Skeletal muscle satellite cell (primary cell): Measurements from ENCODE around the gene PARVB.

Source experiments
- H3K27me3 ChIP-seq: 2 replicates; pipeline ENCODE4 v1.7.0; 2013; ENCODE audit warnings: low read length; ENCODE audit not compliant: control insufficient read depth, insufficient read depth
- H3K36me3 ChIP-seq: 2 replicates; pipeline ENCODE4 v1.7.0; 2013; ENCODE audit warnings: mild to moderate bottlenecking, control low read depth, low read length; ENCODE audit not compliant: insufficient read depth
- H3K4me1 ChIP-seq: 2 replicates; pipeline ENCODE4 v1.7.0; 2013; ENCODE audit warnings: low read length; ENCODE audit not compliant: control insufficient read depth, insufficient read depth
- H3K4me2 ChIP-seq: 2 replicates; pipeline ENCODE4 v1.7.0; 2013; ENCODE audit warnings: mild to moderate bottlenecking, low read length
- H3K4me3 ChIP-seq: 2 replicates; pipeline ENCODE4 v1.7.0; 2013; ENCODE audit warnings: low read length
- H3K9ac ChIP-seq: 2 replicates; pipeline ENCODE4 v1.7.0; 2013; ENCODE audit warnings: mild to moderate bottlenecking, low read depth, low read length, moderate library complexity
- H3K9me3 ChIP-seq: replicated peaks from 2 replicates; pipeline ENCODE4 v1.7.0; 2013; ENCODE audit warnings: mild to moderate bottlenecking, control low read depth, low read length

Gene PARVB

GRCh38 chr22:43991316-43992020 lies 32.6 kb upstream of the PARVB start:
- H3K27me3 ChIP-seq = no peaks in the 10 kb centered on the region
- no peak overlapping the region for H3K9ac ChIP-seq
- no peak overlapping the region for H3K4me3 ChIP-seq
- H3K36me3 ChIP-seq = peaks cover 79% of the 10 kb centered on the region
- H3K4me2 ChIP-seq = no peak overlapping the region
- no peaks in the 10 kb centered on the region for H3K9me3 ChIP-seq
- peaks cover 4% of the 10 kb centered on the region for H3K4me1 ChIP-seq

- Histone ChIP-seq H3K27me3 (no peaks in the 10 kb centered on the region), H3K4me3 (no peak overlapping the region), H3K36me3 (peaks cover 80% of the 10 kb centered on the region), H3K9me3 (no peaks in the 10 kb centered on the region), H3K9ac (no peak overlapping the region), H3K4me2 (no peak overlapping the region), H3K4me1 (peaks cover 4% of the 10 kb centered on the region)
Observed at GRCh38 chr22:43992331-43992821, 31.7 kb upstream of the PARVB start.

DNA sequence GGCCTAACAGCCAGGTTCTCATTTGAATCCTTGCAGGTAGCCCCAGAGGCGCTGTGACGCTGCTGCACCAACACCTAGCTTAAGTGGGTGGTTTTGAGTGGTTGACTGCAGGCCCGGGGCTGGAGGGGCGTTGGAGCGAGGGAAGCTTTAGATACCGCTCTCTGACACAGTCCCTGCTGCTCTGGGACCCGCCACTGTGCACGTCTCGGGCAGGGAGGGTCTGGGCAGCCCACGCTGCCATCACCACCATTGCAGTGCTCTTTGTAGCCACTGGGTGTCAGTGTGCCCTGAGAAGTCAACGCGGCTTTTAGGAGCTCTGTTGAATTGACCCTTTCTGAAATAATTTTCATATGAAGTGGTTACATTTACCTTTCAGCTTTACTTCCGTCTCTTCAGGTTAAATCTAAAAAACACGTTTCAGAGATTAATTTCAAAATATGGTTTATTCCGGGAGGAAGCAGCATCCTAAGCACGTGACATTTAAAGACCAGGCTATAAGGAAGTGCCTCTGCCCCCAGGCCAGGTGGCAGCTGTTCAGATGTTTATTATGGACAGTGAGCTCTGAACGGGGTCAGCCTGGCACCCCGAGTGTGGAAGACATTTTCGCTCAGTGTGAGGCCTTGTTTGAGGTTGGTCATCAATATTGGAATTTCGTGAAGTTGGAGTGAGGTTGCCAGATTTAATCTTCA lies 30.9 kb upstream of the PARVB start:
- Histone ChIP-seq H3K4me3 (no peak overlapping the region), H3K9ac (no peak overlapping the region), H3K4me1 (peaks cover 4% of the 10 kb centered on the region), H3K27me3 (no peaks in the 10 kb centered on the region), H3K36me3 (peaks cover 78% of the 10 kb centered on the region), H3K4me2 (no peak overlapping the region), H3K9me3 (no peaks in the 10 kb centered on the region)

DNA sequence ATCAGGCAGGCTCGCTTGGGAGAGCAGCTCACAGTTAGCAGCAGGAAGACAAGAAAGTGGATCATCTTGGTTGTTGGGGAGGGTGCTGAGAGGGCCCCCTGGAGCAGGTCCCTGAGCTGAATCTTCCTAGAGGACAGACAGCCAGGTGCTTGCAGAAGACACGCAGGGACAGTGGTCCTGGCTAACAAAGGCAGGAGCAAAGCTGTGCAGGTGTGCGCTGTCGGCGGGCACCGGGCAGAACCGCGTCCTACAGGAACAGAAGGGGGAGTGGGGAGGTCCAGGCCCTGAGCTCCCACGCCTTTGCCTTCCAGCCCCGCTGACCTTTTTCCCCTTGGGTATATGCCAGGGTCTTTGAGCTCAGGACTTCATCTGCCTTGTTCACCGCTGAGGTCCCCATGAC lies 30.1 kb upstream of the PARVB start:
- peaks cover 81% of the 10 kb centered on the region for H3K36me3 ChIP-seq

GRCh38 chr22:43994416-43994815 lies 29.7 kb upstream of the PARVB start:
- Histone ChIP-seq H3K9ac (no peak overlapping the region), H3K4me2 (no peak overlapping the region), H3K36me3 (peaks cover 83% of the 10 kb centered on the region)

More for the DNA sequence above, 30.1 kb upstream of the PARVB start:
- H3K9me3 ChIP-seq = no peaks in the 10 kb centered on the region
- no peaks in the 10 kb centered on the region for H3K27me3 ChIP-seq
- no peak overlapping the region for H3K4me3 ChIP-seq
- peaks cover 4% of the 10 kb centered on the region for H3K4me1 ChIP-seq
- no peak overlapping the region for H3K4me2 ChIP-seq
- H3K9ac ChIP-seq = no peak overlapping the region

DNA sequence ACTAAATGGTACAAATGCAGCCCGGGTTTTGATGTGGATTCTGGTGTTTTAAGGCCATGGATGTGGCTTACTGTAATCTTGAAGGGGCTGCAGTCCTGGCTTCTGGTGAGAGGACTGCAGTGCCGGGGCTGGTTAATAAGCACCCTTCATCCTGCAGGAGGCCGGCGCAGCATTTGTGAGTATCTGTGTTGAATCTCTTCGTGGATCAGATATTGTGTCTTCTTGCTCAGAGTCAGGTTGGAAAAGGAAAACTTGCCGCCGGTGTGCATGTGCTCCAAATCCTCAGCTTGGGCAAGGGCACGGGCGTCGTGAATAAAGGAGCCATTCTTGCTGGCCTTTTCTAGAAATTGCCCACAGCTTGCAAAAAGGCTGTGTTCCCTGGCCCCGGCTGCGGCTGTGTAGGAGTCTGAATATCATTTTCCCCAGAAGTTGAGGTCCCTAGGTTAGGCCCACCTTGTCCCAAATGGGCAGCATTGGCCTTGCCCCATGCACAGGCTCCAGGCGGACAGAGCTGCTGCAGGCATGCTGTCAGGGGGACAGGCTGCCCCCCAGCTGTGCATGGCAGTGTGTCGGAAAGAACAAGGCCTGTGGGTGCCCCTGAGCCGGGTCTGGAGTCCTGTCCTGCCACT lies 28.9 kb upstream of the PARVB start:
- Histone ChIP-seq H3K4me2 (no peak overlapping the region), H3K27me3 (no peaks in the 10 kb centered on the region), H3K36me3 (peaks cover 77% of the 10 kb centered on the region), H3K9me3 (no peaks in the 10 kb centered on the region), H3K4me1 (peaks cover 4% of the 10 kb centered on the region), H3K9ac (no peak overlapping the region), H3K4me3 (no peak overlapping the region)

More at GRCh38 chr22:43994416-43994815, 29.7 kb upstream of the PARVB start:
- Histone ChIP-seq H3K4me3 (no peak overlapping the region), H3K4me1 (peaks cover 4% of the 10 kb centered on the region), H3K9me3 (no peaks in the 10 kb centered on the region), H3K27me3 (no peaks in the 10 kb centered on the region)

DNA sequence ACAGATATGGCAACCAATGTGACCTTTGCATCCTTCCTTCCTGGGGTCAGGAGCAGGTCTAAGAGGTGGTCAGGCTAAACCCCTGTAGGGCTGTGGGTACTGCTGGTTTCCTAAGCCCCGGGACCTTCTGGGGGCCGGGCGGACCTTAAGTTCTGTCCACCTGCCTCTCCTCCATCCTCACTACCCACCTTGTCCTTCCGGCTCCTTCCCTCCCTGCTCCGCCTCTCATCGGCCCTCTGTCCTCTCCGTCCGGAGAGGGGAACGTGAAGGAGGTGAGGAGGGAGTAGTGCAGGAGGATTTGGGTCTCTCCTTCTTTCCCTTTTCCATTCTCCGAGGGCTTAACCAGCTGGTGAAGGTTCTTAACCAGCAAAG lies 28.3 kb upstream of the PARVB start:
- no peaks in the 10 kb centered on the region for H3K27me3 ChIP-seq
- H3K4me1 ChIP-seq = peaks cover 4% of the 10 kb centered on the region
- H3K4me2 ChIP-seq = no peak overlapping the region
- no peak overlapping the region for H3K4me3 ChIP-seq
- H3K9me3 ChIP-seq = no peaks in the 10 kb centered on the region
- H3K36me3 ChIP-seq = peaks cover 70% of the 10 kb centered on the region
- no peak overlapping the region for H3K9ac ChIP-seq

DNA sequence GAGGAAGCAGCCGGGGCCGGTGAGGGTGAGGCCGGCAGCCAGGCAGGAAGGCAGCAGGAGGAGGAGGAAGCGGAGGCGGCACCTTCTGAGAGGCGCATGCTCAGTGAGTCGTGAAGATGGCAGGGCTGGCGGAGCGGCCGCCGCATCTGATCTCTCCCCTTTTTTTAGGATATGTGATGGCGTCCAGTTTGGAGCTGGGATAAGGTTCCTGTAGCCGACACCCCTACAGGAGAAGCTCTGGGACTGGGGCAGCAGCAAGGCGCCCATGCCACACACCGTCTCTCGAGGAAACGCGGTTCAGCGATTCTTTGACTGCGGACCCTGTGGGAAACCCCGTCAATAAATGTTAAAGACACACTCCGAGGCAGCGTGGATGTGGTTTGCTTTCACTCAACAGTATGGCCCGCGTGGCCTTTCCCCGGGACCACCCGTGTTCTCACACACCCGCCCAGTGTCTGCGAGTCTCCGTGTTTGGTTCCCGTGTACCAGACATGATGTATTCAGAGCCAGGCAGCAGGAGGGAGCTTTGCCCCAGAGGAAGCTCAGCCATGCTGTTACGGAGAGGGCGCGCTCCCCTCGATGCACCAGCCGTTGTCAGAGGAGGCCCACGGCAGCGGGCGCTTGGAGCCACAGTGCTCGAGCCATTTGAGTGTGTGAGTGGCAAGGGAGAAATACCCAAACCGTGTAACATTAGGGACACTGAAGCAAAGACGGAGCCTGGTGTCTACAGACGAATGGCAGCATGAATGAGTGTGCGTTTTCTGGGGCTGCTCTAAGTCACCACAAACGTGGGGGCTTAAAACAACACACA lies 27.7 kb upstream of the PARVB start:
- H3K27me3 ChIP-seq = no peaks in the 10 kb centered on the region
- no peak overlapping the region for H3K9ac ChIP-seq
- H3K4me2 ChIP-seq = no peak overlapping the region
- peaks cover 68% of the 10 kb centered on the region for H3K36me3 ChIP-seq
- H3K9me3 ChIP-seq = no peaks in the 10 kb centered on the region
- H3K4me1 ChIP-seq = peaks cover 4% of the 10 kb centered on the region
- no peak overlapping the region for H3K4me3 ChIP-seq

- no peak overlapping the region for H3K4me2 ChIP-seq
- peaks cover 4% of the 10 kb centered on the region for H3K4me1 ChIP-seq
- H3K27me3 ChIP-seq = no peaks in the 10 kb centered on the region
- H3K4me3 ChIP-seq = no peak overlapping the region
- H3K9ac ChIP-seq = no peak overlapping the region
- H3K9me3 ChIP-seq = no peaks in the 10 kb centered on the region
- H3K36me3 ChIP-seq = peaks cover 63% of the 10 kb centered on the region
Observed at GRCh38 chr22:43996981-43997265, 27.2 kb upstream of the PARVB start.

DNA sequence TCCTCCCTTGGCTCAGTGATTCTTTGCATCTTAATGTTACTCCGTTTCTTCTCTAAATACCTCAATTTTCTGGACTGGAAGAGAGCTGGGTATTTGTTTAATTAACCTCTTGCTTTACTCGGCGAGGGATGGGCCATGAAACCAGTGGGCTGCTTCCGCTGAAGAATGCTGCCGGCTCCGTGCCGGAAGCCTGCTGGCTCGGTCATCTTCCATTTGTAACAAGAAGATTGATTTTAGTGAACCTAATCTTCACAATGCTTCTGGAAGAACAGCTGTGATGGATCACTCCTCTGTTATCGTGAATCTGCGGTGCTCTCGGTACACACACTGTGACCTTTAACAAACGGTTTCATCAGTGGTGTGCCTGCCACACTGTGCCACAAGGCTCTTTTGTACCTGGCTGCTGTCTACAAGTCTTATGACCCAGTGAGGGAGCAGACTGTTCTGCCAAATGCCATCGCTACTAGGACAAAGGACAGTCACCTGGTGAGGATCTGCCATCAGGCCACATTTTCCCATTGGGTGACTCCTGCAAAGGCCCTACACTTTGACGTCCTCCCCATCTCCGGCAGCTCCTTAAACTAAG lies 25.3 kb upstream of the PARVB start:
- Histone ChIP-seq H3K9me3 (no peaks in the 10 kb centered on the region), H3K4me2 (no peak overlapping the region), H3K36me3 (peaks cover 51% of the 10 kb centered on the region), H3K4me3 (no peak overlapping the region), H3K27me3 (no peaks in the 10 kb centered on the region), H3K9ac (no peak overlapping the region), H3K4me1 (no peaks in the 10 kb centered on the region)

DNA sequence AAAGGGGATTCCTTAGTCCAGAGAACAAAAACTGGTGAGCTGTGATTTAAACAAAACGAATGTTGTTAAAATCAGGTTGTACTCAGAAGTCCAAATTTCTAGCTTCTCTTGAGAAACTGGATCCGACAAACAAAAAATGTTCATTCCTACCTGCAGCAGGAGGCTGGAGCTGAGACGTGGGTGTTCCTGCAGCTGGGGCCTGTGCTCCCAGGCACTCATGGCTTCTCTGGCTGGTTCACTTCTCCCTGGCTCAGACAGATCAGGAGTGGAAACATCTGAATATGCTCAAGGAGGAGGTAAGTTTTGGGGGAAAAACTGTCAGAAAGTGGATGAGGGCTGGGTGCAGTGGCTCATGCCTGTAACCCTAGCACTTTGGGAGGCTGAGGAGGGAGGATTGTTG lies 24.7 kb upstream of the PARVB start:
- H3K27me3 ChIP-seq = no peaks in the 10 kb centered on the region
- H3K4me1 ChIP-seq = no peaks in the 10 kb centered on the region
- peaks cover 46% of the 10 kb centered on the region for H3K36me3 ChIP-seq
- H3K4me3 ChIP-seq = no peak overlapping the region
- H3K9ac ChIP-seq = no peak overlapping the region
- H3K4me2 ChIP-seq = no peak overlapping the region
- no peaks in the 10 kb centered on the region for H3K9me3 ChIP-seq
